HG02885 (cell line): Measurements from ENCODE around the gene NCKAP5.

ENCODE experiments used
- ATAC-seq: cut with Tn5 transposase; IDR thresholded peaks from one replicate; pipeline ENCODE4 v1.9.1; 2021; ENCODE audit warnings: mild to moderate bottlenecking; ENCODE audit not compliant: unreplicated experiment, poor library complexity

The NCKAP5 gene

DNA sequence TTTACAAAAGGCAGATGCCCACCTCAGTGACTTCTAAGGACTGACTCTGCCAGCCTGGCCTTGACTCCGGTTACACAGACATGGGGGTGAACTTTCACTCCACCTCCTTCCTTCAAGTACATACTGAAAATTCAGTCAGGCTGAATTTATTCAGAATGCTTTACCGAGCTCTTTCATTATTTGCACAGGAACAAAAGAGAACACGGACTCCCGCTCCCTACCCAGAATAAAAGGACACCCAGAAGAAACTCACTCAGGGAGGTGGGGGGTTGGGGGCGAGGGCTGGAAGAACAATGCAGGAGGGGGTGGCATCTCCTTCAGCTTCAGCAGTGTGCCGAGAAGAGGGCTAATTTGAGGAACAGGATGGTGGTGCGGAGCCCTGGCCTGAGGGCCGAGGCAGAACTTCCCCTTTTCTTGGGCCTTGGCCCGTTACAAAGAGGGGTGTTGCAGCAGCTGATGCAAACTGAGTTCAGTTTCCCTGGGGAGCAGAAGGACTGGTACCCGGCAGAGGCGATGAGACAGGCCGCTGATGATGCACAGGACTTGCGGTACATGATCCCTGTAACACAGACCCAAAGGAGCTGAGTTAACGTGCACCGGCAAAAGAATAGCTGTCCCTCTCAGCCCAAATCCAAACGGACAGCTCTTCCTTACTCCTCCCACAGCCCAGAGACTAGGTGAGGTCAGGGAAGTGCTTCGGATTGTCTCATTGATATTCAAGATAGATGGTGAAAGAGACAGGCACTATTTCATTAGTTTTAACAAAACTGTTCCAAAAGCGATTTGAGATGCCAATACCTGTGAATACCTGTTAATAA, 922.3 kb downstream of the NCKAP5 start:
- peak; percentile 49 for ATAC-seq

DNA sequence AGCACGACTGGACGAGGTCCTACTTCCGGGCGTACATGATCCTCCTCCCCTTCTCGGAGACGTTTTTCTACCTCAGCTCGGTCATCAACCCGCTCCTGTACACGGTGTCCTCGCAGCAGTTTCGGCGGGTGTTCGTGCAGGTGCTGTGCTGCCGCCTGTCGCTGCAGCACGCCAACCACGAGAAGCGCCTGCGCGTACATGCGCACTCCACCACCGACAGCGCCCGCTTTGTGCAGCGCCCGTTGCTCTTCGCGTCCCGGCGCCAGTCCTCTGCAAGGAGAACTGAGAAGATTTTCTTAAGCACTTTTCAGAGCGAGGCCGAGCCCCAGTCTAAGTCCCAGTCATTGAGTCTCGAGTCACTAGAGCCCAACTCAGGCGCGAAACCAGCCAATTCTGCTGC, 923.1 kb downstream of the NCKAP5 start:
- ATAC-seq = no peak

DNA sequence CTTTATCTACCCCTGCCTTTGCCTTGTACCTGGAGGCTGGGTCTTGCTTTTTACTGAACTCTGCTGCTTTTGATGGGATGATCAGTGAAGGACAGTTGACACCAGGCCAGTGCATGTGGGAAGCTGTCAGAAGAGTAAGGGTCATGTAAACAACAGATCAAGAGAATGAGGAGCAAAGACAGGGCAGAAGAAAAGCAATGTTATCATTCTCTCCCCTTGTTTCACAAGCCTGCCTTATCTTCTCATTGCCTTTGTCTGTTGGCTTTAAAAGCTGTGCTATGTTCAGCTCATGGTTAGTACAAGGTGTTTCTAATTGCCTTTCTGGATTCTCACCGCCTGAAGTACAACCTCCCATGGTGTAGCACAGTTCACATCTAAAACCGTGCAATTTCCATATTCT, 925.8 kb downstream of the NCKAP5 start:
- ATAC-seq = no peak

DNA sequence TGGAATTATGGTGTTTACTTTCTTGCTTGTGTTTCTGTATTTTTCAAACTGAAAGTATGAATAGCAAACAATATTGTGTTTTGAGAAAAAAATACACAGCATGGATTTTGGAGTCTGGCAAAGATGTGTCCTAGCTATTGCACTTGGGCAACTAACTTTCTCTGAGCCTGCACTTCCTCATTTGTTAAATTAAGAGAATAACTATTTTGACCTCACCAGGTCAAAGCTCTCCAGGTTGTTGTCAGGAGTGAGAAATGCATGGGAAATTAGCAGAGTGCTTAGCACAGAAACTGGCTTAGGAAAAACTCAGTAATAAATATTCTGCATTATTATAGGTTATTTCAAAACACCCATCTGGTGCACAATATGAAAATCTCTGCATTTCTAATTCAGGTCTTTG, 926.4 kb downstream of the NCKAP5 start:
- no peak for ATAC-seq

DNA sequence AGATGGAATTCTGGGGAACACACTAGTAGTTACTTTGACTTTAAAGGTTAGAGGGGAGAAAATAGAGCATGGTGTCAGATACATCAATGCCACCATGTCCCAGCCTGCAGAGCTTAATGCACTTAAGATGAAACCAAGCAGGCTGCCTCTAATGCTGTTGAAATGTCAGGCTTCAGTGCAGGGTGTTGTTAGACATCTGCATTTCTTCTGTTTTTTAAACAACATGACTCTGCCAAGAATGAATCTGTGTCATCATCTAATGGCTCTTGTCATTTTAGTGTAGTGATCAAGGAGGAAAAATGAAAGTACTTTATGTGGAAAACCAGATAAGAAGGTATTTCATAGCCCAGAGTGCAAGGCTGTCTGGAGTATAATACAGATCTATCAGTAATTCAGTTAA, 928.1 kb downstream of the NCKAP5 start:
- ATAC-seq = no peak

DNA sequence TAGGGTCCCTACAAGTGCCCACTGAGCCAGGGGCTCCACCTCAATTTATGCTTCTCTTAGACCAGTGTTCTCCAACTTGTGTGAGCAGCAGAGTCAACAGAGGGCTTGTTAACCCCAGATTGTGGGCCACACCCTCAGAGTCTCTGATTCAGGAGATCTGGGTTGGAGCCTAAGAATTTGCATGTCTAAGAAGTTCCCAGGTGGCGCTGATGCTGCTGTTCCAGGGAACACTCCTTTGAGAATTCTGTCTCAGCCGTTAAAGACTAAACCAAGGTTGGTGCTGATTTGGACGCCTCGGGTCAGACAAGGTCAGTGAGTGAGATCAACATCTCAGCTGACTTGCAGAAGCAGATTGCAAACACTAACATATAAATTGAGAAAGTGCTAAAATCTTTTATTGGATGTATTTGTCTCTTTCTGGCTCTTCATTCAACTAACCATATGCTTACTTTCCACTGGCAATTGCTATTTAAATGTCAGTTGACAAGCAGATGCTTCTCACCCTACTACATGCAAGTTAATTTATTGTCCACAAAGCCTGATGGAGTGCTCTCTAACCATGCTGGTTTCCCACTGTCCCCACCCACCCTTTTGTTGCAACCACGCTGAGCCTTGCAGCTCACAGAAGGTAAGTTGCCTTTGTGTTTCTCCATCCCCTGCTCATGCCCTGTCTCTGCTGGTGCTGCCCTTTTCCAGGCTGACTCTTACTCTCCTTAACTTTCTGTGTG, 929.8 kb downstream of the NCKAP5 start:
- no peak for ATAC-seq

DNA sequence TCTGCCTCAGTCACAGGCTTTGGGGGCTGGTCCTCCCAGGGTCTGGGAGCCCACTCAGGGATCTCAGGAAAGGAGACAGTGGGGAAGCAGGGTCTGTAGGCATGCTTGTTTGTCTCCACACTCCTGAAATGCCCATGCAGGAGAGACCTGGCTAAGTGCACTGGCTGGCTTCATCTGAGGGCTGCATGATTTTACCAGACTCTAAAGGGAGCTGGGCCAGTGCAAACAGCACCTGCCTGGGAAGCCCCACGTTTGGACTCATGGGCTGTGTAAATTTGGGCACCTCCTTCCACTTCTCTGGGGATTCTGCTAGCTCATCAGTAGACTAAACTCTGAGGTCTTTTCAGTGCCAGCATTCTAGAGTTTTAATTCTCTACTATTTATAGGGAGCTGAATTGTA, 931.9 kb downstream of the NCKAP5 start:
- no peak for ATAC-seq

DNA sequence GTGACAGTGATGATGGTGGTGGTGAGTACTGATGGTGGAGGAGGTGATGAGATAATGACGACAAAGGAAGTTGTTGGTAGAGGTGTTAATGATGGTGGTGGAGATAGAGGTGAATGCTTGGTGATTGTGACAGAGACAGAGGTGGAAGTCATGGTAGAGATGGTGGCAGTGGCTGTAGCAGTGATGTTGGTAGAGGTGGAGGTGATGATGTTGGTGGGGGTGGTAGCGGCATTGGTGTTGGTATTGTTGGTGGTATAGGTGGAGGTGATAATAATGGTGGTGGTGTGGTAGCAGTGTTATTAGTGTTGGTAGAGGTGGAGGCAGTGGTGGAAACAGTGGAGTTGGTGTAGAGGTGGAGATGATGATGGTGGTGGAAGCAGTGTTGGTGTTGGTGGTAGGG, 934.6 kb downstream of the NCKAP5 start:
- no peak for ATAC-seq

DNA sequence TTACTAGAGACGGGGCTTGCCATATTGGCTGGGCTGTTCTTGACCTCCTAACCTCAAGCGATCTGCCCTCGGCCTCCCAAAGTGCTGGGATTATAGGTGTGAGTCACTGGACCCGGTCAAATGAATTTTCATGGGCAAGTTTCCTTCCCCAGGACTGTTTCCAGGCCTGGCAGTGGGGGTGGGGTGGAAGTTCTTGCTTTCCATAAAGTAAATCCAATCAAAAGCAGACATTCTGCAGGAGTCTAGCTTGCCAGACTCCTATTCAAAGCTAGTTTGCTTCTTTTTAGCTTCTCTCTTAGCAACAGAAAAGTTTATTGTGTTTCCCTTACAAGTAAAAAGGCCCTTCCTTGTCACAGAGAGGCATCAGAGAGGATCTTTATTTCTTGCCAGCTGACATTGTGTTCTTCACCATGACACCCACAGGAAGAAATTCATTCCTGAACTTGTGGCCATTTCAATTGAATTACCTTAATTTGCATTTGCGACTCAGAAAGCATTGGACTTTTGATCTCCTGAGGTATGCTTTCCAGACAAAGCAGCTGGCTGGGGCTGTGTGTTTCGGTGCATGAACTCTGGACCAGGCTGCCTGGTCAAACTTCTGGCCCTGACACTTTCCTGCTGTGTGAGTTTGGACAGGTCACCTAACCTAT, 936.1 kb downstream of the NCKAP5 start:
- no peak for ATAC-seq

DNA sequence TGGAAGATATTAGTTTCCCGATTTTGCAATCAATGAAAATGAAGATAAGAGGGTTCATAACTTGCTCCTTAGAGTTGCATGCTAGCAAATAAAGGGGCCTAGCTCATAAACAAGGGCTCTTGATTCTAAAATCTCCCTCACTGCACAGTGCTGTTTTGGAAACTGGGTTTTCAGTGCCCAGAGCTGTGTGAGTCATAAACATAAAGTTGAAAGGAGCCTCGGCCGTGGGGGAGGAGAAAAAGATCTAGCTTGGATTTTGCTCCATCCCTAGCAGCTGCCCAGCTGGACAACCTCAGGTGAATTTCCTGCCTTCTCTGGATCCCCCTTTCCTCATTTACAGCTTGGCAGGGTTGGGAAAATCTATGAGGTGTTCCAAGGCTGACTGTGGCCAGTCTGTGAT, 940.7 kb downstream of the NCKAP5 start:
- ATAC-seq = no peak

DNA sequence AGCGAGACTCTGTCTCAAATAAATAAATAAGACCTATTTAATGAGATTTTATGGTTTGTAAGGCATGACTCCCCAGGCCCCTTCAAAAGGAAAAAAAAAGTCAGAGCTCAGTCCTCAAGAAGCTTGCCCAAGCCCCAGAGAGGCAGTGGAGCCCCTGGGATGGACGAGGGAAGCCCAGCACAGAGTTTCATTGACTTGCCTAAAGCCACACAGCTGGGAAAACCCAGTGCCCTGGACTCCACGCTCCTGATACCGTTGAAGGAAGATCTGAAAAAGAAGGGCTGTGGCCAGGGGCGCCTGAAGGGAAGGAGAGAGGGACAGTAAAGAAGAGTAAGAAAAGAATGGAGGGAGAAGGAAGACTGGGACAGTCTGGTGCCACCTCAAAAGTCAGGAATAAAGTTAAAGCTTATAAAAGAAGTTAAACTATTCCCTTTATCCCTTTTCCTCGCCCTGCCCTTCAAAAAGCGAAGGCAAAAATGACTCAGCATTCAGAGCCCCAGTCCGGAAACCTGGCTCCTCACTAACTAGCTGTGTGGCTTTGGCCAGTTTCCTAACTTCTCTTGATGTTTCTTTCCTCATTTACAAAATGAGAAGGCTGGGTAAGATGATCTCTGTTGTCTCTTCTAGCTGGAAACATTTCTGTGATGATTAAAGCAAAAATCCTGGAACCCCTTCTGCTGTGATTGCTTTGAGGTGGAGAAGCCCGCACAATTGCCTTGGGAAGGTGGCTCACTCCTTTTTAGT, 945.0 kb downstream of the NCKAP5 start:
- ATAC-seq = no peak
